GM19035 (cell line): Measurements from ENCODE around the gene USP17L30.
"Not testable (repeated sequence)": the region's sequence is repeated elsewhere in the genome, so short reads cannot be mapped to it uniquely, and the experiment has no call there.

Source experiments
- ATAC-seq: cut with Tn5 transposase; IDR thresholded peaks from one replicate; pipeline ENCODE4 v1.9.1; 2021; ENCODE audit not compliant: unreplicated experiment

USP17L30 gene, protein sequence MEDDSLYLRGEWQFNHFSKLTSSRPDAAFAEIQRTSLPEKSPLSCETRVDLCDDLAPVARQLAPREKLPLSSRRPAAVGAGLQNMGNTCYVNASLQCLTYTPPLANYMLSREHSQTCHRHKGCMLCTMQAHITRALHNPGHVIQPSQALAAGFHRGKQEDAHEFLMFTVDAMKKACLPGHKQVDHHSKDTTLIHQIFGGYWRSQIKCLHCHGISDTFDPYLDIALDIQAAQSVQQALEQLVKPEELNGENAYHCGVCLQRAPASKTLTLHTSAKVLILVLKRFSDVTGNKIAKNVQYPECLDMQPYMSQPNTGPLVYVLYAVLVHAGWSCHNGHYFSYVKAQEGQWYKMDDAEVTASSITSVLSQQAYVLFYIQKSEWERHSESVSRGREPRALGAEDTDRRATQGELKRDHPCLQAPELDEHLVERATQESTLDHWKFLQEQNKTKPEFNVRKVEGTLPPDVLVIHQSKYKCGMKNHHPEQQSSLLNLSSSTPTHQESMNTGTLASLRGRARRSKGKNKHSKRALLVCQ

GRCh38 chr4:9362829-9363228, at the start of gene USP17L30:
Gene USP17L30 (plus strand): TSS chr4:9363129. CDS start chr4:9363129, 0 bp downstream.
- not testable (repeated sequence) for ATAC-seq

DNA sequence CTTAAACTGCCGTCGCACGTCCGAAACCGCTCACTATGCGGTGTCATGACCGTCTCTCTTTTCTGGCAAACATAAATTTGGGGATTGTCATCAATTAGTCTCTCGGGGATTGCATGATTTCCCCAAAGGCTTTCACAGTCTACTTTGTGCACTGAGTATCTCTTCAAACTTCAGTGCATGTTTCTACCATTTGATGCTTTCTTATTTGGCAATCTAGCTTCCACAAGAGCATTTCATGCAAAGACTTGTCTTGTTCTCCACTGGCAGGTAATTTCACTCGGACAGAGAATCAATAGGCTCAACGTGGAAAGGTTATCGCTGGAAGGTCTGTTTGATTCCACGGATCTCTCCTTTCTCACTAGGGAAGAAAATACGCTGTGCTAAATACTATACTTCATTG, 38.7 kb upstream of the USP17L30 start:
- not testable (repeated sequence) for ATAC-seq

GRCh38 chr4:9324865-9325264, 38.1 kb upstream of the USP17L30 start, which contains the start of gene USP17L24:
Gene USP17L24 (plus strand): TSS chr4:9325165. CDS start chr4:9325165, 0 bp downstream.
- ATAC-seq: not testable (repeated sequence)

DNA sequence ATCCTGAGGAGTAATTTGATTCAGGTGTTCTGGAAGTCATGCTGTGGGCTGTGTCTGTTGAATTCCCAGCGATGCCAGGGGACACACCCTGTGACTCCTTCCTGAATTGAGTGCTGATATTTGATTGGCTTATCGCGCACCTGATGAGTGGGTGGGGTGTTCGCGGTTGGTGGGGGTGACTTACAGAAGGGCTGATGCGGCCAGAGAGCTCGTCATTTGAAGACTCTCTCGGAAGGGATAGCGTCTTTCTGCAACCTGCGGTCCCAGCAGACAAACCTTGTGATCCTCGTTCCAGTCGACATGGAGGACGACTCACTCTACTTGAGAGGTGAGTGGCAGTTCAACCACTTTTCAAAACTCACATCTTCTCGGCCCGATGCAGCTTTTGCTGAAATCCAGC, 33.3 kb upstream of the USP17L30 start, which contains the start of gene USP17L25:
Gene USP17L25 (plus strand): TSS at position 301 of the 400 bp plus-strand sequence. CDS start 0 bp downstream, at position 301.
- ATAC-seq: not testable (repeated sequence)

DNA sequence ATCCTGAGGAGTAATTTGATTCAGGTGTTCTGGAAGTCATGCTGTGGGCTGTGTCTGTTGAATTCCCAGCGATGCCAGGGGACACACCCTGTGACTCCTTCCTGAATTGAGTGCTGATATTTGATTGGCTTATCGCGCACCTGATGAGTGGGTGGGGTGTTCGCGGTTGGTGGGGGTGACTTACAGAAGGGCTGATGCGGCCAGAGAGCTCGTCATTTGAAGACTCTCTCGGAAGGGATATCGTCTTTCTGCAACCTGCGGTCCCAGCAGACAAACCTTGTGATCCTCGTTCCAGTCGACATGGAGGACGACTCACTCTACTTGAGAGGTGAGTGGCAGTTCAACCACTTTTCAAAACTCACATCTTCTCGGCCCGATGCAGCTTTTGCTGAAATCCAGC, 28.6 kb upstream of the USP17L30 start, which contains the start of gene USP17L26:
Gene USP17L26 (plus strand): TSS at position 301 of the 400 bp plus-strand sequence. CDS start 0 bp downstream, at position 301.
- not testable (repeated sequence) for ATAC-seq

DNA sequence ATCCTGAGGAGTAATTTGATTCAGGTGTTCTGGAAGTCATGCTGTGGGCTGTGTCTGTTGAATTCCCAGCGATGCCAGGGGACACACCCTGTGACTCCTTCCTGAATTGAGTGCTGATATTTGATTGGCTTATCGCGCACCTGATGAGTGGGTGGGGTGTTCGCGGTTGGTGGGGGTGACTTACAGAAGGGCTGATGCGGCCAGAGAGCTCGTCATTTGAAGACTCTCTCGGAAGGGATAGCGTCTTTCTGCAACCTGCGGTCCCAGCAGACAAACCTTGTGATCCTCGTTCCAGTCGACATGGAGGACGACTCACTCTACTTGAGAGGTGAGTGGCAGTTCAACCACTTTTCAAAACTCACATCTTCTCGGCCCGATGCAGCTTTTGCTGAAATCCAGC, 23.8 kb upstream of the USP17L30 start, which contains the start of gene USP17L5:
Gene USP17L5 (plus strand): TSS at position 301 of the 400 bp plus-strand sequence. CDS start 0 bp downstream, at position 301.
- not testable (repeated sequence) for ATAC-seq

GRCh38 chr4:9343848-9344247, 19.1 kb upstream of the USP17L30 start, which contains the start of gene USP17L27:
Gene USP17L27 (plus strand): TSS chr4:9344148. CDS start chr4:9344148, 0 bp downstream.
- ATAC-seq: not testable (repeated sequence)

DNA sequence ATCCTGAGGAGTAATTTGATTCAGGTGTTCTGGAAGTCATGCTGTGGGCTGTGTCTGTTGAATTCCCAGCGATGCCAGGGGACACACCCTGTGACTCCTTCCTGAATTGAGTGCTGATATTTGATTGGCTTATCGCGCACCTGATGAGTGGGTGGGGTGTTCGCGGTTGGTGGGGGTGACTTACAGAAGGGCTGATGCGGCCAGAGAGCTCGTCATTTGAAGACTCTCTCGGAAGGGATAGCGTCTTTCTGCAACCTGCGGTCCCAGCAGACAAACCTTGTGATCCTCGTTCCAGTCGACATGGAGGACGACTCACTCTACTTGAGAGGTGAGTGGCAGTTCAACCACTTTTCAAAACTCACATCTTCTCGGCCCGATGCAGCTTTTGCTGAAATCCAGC, 14.3 kb upstream of the USP17L30 start, which contains the start of gene USP17L28:
Gene USP17L28 (plus strand): TSS at position 301 of the 400 bp plus-strand sequence. CDS start 0 bp downstream, at position 301.
- not testable (repeated sequence) for ATAC-seq

DNA sequence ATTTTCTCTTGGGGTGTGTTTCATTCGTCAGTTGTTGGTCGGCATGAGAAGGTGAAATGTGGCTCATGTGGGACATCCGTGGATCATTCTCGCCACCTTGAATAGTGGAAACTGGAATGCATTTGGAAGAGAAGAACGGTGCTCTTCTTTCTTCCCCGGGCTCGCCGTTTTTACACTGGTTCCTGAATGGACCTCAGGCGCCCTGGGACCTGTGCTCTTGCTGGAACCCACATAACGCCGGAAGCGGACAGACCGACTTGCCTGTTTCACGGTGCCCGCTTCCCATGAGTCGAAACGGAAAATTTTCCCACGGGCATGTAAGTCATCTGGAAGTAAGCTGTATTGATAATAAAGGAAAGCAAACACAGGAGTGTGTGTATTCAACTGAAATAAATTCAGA, 12.1 kb upstream of the USP17L30 start:
- ATAC-seq: not testable (repeated sequence)

GRCh38 chr4:9353338-9353737, 9.6 kb upstream of the USP17L30 start, which contains the start of gene USP17L29:
Gene USP17L29 (plus strand): TSS chr4:9353638. CDS start chr4:9353638, 0 bp downstream.
- ATAC-seq: not testable (repeated sequence)

GRCh38 chr4:9379881-9380280, 17.0 kb downstream of the USP17L30 start:
- not testable (repeated sequence) for ATAC-seq

GRCh38 chr4:9381012-9381534, 18.1 kb downstream of the USP17L30 start:
- not testable (repeated sequence) for ATAC-seq

GRCh38 chr4:9384126-9384525, 21.2 kb downstream of the USP17L30 start:
- ATAC-seq: no peak

DNA sequence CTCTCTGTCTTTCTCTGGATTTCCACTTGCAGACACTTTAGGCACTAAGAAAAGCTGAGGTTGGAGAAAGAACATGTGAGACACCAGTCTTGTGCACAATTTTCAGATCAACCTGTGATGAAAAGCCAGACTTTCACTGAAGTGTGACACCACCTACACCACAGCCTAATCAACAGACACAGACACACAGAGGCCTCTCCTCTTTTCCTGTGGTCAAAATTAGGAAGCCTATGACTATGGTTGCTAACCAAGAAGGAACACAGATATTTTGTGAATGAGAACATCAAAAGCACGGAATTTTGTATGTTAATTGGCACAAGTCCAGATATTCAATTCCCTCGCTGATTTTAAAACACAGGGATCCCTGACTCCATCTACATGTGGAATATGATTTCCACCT, 26.1 kb downstream of the USP17L30 start:
- not testable (repeated sequence) for ATAC-seq

GRCh38 chr4:9405774-9406173, 42.8 kb downstream of the USP17L30 start:
- not testable (repeated sequence) for ATAC-seq

DNA sequence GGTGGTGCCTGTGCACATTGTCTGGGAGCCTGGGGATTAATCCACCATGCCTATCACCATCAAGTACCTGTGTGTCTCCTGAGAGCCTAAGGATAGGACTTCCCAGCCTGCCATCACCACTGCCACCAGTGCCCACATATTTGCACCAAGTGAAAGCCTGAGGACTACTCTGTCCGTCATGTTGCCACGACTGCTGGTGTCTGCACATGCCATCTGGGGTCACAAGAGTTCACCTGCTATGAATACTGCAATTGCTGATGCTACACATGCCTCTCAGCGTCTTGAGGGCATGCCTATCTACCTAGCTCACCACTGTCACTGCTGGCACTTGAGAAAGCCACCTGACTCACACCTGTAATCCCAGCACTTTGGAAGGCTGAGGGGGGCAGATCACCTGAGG, 43.6 kb downstream of the USP17L30 start:
- not testable (repeated sequence) for ATAC-seq

GRCh38 chr4:9409793-9410192, 46.9 kb downstream of the USP17L30 start:
- no peak for ATAC-seq
